ENCODE data around the gene NOXA1.

DNA sequence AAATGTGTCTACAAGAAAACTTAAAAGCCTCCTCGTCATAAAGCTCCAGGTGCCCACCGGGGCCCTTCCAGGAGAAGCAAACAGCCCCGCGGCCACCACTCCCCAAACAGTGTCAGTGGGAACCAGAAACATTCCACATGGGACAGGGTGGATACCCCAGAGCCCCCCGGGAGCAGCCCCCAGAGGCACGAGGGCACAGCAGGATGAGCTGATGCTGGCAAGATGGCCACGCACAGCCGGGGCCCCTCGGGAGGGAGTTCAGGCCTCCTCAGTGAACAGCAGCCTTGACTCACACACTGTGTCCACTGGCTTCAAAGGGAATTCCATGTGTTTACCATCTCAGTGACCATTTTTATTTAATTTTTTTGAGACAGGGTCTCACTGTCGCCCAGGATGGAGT lies 10.8 kb upstream of the NOXA1 start:
- TF ChIP-seq, protein P1, sequence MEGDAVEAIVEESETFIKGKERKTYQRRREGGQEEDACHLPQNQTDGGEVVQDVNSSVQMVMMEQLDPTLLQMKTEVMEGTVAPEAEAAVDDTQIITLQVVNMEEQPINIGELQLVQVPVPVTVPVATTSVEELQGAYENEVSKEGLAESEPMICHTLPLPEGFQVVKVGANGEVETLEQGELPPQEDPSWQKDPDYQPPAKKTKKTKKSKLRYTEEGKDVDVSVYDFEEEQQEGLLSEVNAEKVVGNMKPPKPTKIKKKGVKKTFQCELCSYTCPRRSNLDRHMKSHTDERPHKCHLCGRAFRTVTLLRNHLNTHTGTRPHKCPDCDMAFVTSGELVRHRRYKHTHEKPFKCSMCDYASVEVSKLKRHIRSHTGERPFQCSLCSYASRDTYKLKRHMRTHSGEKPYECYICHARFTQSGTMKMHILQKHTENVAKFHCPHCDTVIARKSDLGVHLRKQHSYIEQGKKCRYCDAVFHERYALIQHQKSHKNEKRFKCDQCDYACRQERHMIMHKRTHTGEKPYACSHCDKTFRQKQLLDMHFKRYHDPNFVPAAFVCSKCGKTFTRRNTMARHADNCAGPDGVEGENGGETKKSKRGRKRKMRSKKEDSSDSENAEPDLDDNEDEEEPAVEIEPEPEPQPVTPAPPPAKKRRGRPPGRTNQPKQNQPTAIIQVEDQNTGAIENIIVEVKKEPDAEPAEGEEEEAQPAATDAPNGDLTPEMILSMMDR (IDR thresholded peaks at IDR 0.05; ENCODE audit: low read depth, low read length, missing input control): no peak
- no peak for TF ChIP-seq FOXA2 (IDR thresholded peaks at IDR 0.05)
- TF ChIP-seq RXRA (IDR thresholded peaks at IDR 0.05): no peak

All from liver (tissue), 3 donors.